Stimulated activated CD4-positive, alpha-beta T cell treated with anti-CD3 and anti-CD28 coated beads, Interleukin-12 subunit alpha, Interleukin-12 subunit beta, amount 100 ng/mL, for 48 hours (primary cell): ENCODE results near the gene ATP8A2.

Experiments
- DNase-seq, 3 donors: peaks; one replicate each; pipeline ENCODE4 v3.0.0-alpha.2; 2020; ENCODE audit warnings: low read depth in 2 of 3, low spot score in 1 of 3

Gene ATP8A2

DNA sequence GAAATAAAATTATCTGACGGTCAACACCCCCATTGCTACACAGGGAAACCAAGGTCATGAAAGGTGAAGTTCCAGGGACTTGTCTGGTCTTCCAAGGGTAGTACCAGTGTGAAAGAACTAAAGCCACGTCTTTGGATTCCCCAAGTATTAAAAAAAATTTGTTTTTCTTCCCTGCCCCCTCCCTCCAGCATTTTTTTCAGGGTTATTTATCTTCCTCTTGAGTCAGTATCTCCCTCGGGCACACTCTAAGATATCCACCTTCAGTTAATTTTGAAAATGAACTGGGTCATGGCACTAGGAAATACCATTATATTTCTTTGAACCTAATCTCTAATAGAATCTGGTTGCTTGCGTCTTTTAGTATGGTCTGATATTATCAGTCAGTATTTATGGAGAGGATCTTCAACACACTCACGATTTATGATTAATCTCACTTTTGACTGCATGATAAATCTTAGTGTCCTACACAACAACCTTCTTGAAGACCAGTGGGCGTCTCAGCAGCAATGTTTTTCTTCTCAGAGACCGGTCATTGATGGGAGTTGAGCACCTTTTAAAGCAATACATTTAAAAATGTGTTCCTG is 9.1 kb downstream of the ATP8A2 start:
- DNase-seq = no peak

DNA sequence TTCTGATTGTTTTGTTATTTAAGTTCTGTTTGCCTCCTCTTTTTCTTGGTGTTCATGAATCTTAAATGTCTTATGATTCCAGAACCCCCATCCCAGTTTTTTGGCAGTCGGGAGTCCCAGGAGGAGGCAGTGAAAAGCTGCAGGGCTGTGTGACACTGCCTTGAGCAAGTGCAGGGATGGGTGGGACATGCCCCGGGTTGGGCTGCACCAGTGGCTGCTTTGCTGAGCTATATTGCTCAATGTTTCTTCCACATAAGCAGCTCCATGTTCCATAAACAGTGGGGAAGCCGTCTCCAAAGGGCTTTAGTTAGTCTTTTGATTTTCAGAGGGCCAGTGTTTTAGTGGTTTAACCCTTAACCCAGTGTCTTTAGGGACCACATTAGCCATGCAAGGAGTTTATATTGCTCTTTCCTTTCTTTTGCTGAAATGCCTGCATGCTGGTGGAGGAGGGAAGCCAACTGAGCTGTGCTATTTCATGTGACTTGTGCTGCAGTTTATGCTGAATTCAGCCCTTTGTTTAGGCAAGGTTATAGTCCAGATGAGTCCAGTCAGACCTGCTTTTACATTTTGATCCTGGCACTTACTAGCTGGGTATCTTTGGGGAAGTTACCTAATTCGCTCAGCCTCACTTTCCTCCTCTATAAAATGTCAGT is 13.1 kb downstream of the ATP8A2 start:
- no peak for DNase-seq

DNA sequence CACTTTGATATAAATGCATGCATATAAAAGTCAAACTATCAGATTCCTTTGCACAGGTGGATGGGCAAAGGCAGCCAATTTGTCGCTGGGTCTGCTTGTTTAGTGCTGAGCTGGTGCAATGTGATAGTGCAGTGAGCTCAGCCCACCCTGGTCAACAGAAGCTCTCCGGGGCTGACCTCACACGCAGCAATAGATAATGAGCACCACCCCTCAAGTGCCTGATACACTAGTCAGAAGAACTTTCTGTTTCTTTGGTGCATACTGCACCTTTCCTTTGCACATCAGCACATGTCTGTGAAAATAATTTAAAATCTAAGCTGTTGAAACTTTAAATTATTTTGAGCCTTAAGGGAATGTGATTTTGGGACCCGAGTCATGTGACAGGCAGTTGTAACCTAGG is 20.2 kb downstream of the ATP8A2 start:
- no peak for DNase-seq

DNA sequence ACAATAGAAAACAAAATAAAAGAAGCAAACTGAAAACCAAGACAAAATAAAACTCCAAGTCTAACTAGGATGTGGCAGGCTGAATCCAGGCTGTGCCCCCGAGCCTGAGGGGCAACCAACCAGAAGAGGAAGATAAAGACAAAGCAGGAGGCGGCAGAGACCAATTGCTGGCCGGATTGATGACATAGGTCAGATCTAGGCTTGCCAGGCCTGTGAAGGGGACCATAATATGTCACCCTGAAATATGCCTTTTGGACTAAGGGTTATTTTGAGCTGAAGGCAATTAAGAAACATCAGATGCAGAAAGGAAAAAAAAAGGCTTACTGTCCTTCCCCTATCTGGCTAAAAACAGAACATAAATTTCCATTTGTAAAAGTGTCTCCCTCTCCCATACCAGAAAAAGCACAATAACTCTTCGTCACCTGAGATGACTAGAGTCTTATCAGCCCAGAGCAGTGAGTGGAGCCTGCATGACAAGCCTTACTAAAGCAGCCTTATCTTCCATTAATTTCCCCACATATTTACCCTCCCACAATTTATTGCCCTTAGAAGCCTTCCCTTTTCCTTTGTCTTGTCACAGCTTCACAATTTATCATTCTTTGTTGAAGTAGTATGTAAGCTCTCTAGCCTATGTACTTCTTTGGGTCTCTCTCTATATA is 22.8 kb downstream of the ATP8A2 start:
- DNase-seq = no peak

DNA sequence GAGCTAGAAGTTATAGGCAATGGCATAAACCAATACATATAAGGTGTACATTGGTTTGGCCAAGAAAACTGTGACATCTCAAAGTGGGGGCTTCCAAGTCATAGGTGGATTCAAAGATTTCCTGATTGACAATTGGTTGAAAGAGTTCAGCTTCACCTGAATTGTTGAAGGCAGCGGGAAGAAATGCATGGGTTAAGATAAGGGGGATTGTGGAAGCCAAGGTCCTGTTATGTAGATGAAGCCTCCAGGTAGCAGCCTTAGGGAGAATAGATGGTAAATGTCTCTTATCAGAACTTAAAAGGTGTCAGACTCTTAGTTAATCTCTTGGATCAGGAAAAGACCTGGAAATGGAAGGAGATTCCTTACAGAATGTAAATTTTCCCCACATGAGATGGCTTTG is 26.0 kb downstream of the ATP8A2 start:
- DNase-seq = no peak

DNA sequence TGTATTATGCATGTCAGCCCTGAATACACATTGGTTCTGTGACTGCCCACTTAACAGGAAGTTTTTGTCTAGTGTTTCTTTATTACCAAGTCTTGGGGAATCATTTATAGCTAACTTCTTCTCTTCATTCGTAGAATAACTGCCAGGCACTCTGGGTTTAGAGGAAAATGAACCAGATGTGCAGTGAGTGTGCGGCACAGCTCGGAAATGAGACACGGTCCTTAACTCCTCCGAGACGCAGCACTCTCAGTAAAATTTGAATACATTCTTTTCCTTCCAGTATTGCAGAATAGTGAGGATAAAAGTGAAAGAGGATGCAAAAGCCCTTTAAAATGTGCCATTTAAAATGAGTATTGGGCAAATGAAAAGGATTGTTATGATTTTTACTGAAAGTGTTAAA is 29.2 kb downstream of the ATP8A2 start:
- no peak for DNase-seq

DNA sequence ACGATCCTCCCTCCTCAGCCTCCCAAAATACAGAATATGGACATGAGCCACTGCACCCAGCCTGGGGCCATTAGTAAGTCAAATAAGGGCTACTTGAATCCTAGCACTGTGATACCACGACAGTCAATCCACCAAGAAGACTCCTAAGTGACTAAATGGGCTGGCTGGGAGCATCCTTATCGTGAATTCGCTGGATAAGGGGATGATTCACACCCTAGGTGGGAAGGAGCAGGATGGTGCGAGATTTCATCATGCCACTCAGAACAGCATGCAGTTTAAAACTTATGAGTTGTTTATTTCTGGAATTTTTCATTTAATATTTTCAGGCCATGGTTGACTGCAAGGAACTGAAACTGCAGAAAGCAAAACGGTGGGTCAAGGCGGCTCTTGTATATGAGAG is 30.2 kb downstream of the ATP8A2 start:
- DNase-seq = no peak

DNA sequence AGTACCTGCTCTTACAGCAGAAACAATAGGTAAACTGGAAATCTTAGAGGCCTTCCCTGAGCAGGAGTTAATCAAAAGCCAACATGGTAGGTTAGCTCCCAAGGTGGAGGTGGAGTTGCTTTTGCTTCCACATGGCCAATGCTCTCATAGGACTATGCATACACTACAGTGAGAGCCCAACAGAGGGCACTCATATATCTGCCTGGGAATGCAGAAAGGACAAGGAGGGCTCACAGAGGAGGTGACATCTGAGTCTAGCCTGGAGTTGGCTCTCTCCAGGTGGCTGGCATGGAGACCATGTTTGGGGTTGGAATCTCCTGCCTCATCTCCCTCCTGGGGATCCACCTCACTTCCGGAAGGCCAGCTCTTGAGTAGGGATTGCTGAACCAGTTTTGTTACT is 34.6 kb downstream of the ATP8A2 start:
- DNase-seq = no peak

DNA sequence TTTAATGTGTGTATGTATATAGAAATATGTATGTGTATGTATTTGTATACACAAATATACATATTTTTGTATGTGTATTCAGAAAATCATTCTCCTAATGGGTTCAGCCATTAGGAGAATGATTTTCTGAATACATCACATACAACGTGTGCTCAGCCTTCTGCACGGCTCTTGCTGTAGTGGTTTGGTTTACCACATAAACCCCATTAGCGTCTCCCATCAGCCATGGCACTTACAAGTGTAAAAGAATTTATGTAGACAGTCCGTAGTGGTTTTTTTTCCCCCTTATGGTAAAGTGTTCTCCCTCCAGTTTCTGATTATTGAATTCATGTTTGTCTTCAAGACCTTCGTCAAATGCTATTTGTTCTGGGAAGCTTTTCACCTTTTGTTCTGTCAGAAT is 38.2 kb downstream of the ATP8A2 start:
- no peak for DNase-seq

DNA sequence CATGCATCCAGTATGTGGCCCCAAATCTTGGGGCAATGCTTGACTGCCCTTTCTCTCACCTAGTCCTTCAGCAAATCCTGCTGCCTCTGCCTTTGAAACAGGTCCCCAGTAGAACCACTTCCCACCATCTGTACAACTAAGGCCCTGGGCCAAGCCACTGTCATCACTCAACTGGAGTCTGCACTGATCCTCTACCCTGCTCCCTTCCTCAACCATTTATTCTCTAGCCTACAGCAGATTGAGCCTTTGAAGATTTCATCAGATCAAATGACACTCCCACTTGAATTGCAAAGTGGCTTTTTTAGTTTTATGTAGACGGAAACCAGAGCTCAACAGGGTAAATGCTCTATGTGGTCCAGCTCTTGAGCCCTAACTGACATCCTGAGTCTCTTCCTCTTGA is 43.5 kb downstream of the ATP8A2 start:
- no peak for DNase-seq

DNA sequence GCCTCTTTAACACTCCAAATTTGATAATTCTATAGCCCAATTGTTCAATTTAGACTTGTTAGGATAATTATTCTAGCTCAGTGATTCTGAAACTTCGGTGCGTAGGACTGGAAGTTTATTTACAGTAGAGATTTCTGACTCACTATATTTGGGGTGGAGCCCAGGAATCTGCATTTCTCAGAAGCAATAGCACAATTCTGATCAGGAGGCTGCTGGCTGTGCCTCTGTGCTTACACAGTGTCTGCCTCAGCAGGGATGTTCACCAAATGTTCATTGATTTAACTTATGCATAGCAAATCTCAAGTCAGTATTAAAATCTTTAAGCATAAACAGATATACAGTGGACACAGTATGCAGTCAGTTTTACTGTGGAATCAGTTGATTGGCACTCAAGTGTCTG is 45.8 kb downstream of the ATP8A2 start:
- DNase-seq = no peak

DNA sequence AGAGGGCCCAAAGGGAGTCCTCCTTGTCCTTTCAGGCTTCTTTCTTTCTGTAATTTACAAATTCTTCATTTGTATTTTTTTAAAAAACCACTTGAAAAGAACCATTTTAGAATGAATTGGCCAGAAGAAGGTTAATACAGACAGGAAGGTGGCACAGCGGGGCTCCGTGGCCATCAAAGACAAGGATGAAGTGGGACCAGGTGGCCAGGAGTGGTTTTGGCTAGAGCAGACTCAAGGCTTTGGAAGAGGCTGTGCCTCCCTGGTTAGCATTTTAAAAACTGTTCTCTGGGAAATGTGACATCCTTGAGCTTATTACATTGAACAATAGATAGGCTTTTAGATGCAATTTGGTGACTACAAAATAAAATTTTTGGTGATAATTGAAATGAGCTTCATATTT is 48.4 kb downstream of the ATP8A2 start:
- DNase-seq = no peak

DNA sequence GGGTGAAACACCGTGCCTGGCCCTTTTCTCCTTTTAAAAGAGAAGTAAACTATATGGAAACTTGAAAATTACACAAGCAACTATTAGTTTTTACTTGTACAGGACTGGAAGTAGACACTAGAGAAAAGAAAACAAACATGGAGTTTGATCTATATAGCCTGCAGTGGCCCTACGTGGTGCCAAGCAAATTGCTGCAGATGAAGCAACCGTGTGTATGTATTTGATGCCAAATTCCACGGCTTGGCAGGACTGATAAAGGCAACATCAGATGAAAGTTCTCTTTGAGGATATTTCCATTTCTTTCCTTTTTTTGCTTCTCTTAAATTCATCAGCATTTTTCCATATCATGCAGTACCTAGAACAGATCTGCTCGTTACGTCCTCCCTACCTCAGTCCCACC is 49.8 kb downstream of the ATP8A2 start:
- DNase-seq = no peak

DNA sequence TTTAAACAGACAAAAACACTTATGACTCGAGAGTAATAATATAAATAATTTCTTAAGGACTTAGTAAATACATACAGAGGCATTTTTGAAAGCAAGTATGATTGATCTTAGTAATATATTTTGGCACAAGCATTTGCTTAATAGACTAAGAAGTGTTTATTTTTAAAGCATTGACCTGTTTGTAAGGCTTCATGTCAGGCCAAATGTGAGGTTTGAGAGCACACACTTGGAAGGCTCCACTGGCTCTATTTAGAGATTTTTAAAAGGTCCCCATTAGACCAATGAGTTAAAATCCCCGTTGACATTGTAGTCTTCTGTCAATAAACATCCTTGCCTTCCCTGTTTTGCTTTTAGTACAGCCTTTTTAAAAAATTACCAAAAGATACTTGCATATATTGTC is 50.4 kb downstream of the ATP8A2 start:
- DNase-seq = no peak

DNA sequence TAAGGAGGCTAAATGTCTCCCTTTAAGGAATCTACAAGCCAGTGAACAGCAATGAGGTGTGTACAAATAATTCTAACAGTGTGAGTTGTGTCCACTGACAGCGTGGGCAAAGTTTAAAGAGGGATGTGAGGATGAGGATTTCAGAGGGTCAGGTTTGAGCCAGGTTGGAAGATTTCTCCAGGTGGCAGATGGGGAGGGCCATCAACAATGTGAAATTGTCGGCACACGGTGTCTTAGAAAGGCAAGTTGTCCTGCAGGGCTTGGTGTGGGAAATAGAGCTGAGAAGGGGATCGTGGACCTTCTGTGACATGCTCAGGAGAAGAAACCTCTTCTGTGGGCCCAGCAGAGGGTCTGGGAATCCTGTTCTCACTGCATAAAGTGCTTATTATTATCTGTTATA is 52.1 kb downstream of the ATP8A2 start:
- DNase-seq = no peak

DNA sequence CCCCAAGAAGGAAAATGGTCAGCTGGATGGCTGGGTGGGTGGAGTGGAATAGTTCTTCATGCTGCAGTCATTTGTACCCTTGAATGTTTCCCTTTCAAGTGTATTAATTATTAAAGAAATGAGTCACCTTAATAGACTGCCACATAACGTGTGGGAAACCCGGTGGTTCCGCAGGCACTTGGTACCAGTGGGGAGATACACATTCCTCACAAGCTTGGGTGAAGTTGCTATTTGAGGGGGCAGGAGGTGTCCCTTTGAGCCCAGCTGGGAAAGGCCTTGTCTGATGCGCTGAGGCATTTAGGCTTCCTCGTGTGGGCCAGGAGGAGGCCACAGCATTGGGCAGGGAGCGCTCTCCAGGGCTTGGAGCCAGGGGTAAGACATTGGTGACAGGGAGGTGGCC is 57.7 kb downstream of the ATP8A2 start:
- no peak for DNase-seq

DNA sequence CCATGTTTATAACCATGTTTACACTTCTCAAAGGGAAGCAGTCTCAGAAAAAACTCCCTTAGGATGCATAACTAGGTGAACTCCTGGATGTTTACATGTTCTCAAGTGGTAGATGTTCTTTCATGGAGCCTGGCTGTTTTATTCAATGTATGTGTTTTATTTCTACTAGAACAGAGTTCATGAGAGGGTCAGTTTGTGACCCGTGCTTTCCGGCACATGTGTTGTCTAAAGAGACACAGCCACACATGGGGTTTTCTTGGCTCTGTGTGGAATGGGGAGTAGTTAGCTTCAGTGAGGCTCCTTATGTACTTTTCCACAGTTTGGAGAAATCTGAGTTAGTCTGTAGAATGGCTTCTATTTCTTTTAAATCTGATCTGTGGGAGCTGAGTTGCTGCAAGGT is 60.9 kb downstream of the ATP8A2 start:
- DNase-seq = no peak

DNA sequence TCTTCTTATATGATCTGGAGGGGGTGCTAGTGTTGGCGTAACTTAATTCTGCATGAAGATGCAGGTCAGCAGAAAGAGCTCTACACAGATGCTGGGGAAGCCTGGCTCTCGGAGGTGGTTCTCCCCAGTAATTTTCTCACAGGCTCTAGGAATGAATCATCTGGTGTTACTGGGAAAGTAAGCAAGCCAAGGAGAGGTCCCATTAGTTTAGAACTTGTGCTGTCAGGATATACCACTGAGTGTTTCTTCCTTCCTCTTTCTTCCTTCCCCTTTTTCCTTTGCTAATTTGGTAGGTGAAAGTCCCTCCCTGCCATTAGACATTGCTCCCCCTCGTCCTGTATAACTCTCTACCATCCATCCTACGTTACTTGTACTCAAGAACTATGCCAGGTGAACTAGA is 68.3 kb downstream of the ATP8A2 start:
- DNase-seq = no peak

DNA sequence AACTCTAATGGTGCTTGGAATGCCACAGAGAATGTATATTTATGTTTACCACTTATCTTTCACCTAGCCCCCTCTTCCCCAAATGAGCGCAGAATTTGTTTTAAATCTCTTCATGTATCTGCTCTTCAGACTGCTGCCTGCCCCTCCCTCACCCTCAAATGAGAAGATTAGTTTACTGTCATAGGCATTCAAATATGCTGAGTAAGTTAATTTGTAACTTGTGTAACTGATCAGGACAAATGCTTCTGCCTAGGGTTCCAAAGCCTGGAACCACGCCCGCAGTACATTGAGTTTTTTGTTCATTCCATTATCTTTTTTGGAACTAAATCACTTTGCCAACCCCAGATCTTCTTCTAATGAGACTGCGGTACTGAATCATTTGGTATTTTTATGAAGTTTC is 74.5 kb downstream of the ATP8A2 start:
- no peak for DNase-seq

DNA sequence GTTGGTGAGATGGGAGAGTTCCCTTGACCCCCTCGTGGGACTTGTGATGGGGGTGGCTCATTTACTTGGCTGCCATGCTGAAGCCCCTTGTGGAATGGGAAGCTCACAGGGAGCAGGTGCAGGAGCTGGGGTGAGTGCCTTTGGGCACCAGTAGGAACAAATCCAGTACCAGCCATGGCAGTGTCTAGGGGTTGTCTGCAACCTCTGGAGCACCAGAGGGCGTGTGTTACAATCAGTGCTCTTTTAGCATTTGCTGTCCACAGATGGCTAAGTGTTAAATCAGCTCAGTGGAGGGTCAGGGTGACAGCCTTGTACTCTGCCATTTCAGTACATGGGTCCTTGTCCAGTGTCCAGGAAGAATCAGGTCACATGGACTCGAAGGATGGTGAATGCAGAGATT is 75.6 kb downstream of the ATP8A2 start:
- DNase-seq = no peak

DNA sequence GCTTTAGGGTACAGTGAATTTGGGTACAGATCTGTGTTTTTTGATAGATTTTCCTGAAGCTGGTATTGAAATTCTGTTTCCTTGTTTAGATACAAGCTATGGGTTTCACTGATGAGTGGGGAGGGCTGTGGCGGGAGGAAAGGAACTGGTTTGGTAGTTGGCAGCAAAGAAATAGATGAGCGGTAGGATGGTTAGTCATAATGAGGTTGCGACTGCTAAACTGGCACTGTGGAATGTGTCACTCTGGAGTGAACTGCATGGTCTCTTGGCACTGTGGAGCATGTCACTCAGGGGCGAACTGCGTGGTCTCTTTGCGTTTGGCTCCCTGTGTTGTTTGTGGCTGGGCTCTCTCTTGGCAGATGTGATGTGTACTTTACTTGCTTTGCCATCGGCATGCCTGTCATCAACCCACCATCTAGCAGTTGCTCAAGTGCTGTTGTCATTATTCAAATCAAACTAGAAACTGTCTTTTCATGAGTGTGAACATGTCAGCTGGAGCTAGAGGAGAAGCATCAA is 82.1 kb downstream of the ATP8A2 start:
- DNase-seq = no peak

DNA sequence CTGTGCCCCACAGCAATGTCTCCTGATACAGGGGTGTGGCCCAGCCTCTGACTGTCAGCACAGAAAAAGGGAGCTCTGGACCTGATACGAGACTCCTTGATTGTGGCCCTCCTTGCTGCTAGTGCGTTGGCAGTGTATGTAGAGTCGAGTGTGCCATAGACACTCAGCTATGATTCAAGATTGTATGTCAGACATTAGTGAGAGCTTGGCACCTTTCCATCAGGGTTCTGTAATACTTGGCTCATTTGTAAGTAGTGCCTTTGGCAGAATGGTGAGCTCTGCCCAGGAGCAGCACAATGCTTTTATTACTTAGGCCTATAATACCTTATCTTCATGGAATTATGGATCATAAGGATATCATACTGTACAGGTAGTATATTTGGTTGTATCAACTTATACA is 83.4 kb downstream of the ATP8A2 start:
- no peak for DNase-seq

DNA sequence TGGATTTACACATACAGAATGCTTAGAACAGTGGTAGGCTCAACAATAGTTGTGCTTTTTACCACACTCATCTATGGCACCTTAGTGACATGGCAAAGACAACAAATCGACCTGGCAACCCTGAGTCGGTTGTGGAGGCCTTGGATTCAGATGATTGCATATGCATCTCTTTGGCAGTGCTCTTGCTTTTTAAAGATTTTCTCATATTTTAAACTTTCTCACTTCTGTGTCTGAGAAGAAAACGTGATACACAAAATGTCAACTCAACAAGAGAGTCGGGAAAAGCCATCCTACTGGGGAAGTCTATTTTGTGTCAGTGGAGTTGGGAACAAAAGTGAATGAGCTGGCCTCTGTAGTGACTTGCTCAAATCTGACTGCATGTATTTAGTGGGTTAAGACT is 85.8 kb downstream of the ATP8A2 start:
- DNase-seq = no peak
